Measurements from ENCODE around the gene SPATA2L. TPM values are rescaled to one million over a fixed set of nuclear protein-coding genes. Genes with fewer than 3 reads are reported as not detected.
A peak's percentile ranks its signal among the peaks of the same experiment; 100 is the strongest.

SPATA2L gene
- total and polyA plus RNA-seq, 2 of the 13 experiments (the other 11 are each of a cell fraction or from before 2014, with no cell fraction given), result 9.1 to 20.7 TPM

- TF ChIP-seq GLMP (CRISPR knock-in tag; IDR thresholded peaks at IDR 0.05; ENCODE audit: borderline replicate concordance) (no peak), ZNF281 (CRISPR knock-in tag; IDR thresholded peaks at IDR 0.05; ENCODE audit: borderline replicate concordance) (0 out of 2 replicates have a peak, but pooled peaks have one; percentile 24), SPEN (CRISPR knock-in tag; IDR thresholded peaks at IDR 0.05; ENCODE audit: low read depth) (peak; percentile 62), POLR2A (IDR thresholded peaks at IDR 0.05; ENCODE audit: insufficient read depth in 1 of 2, low read depth in 2 of 2, low read length in 2 of 2) (peak in 1 of 2 experiments; percentile 55; a peak in 1 of 4 replicates), MXI1 (IDR thresholded peaks at IDR 0.05; ENCODE audit: borderline replicate concordance, low read depth, low read length) (peak; percentile 84), ZNF276 (CRISPR knock-in tag; IDR thresholded peaks at IDR 0.05; ENCODE audit: low read depth) (peak; percentile 73; the same call in 1 of the 2 replicates), SKI (IDR thresholded peaks at IDR 0.05; ENCODE audit: partially characterized antibody) (peak; percentile 24), ZNF354B (CRISPR knock-in tag; IDR thresholded peaks at IDR 0.05) (no peak), RFX5 (IDR thresholded peaks at IDR 0.05; ENCODE audit: low read depth, low read length) (no peak; the same call in 1 of the 2 replicates), FOXJ3 (CRISPR knock-in tag; IDR thresholded peaks at IDR 0.05; ENCODE audit: borderline replicate concordance) (peak; percentile 3; the same call in 1 of the 2 replicates), ELK4 (CRISPR knock-in tag; IDR thresholded peaks at IDR 0.05; ENCODE audit: borderline replicate concordance) (no peak), ZNF441 (CRISPR knock-in tag; IDR thresholded peaks at IDR 0.05; ENCODE audit: borderline replicate concordance) (peak; percentile 82), NONO (IDR thresholded peaks at IDR 0.05) (no peak), NONO (CRISPR knock-in tag; conservative IDR thresholded peaks at IDR 0.05) (0 out of 2 replicates have a peak, but pooled peaks have one; percentile 56), HOXA3 (CRISPR knock-in tag; IDR thresholded peaks at IDR 0.05) (0 out of 2 replicates have a peak, but pooled peaks have one; percentile 28), ZNF839 (CRISPR knock-in tag; IDR thresholded peaks at IDR 0.05; ENCODE audit: borderline replicate concordance) (peak; percentile 68; the same call in 1 of the 2 replicates), ZNF891 (CRISPR knock-in tag; IDR thresholded peaks at IDR 0.05) (peak; percentile 9; the same call in 1 of the 2 replicates)
These were observed at the start of gene SPATA2L (continued) for GRCh38 chr16:89701425-89702406.
